A549 treated with CpdA at 1 μM for 4 hours (cell line): ENCODE measurements around the gene ST6GAL1. TPM values are rescaled to one million over a fixed set of nuclear protein-coding genes. Genes with fewer than 3 reads are reported as not detected.

Experiments used
- total RNA-seq: library from RNA; stranded (reverse); fragments of 200-300 nt; extraction: Qiagen RNA extraction; gene quantifications from 5 replicates; pipeline ENCODE4 v1.2.3, GENCODE V29; 2022; ENCODE audit warnings: low read depth

ST6GAL1 gene
- total RNA-seq: 2.3 to 4.1 TPM (median 3.4 TPM) in 5 replicates

DNA sequence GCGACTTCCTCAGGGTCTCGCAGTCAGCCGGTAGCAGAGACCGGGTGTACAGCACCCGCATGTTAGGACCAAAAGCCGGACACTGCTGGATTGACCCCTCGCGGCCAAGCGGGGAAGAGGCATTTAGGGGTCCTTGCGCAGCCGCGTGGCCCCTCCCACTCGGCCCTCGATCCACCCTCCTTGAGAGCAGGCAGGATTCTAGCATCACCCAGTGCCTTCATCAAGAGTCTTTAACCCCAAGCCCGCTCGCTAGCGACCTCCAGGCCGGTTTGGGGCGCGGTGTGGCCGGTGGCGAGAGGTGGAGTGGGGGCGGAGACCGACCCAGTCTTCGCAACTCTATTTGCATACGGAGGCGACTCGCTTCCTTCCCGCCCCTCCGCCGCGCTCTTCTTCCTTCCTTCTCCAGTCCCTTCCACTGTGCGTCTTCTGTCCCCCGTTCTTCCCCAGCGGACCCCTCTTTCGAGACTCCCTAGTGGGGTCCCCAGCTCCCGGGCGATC lies at the start of gene ST6GAL1:
ST6GAL1 (plus strand) TSS at position 384 of the 498 bp plus-strand sequence. CDS start 112,178 bp downstream, outside the sequence.

Other genes starting within 250 kb of the ST6GAL1 start
- gene KNG1, start 213.2 kb upstream of the ST6GAL1 start, total RNA-seq: not detected in 5 replicates
- gene EIF4A2, start 146.9 kb upstream of the ST6GAL1 start, total RNA-seq: 133 to 149 TPM (median 136 TPM) in 5 replicates
- gene RFC4, start 124.0 kb upstream of the ST6GAL1 start, total RNA-seq: 44.1 to 73.6 TPM (median 48.1 TPM) in 5 replicates
- gene ADIPOQ, start 87.8 kb upstream of the ST6GAL1 start, total RNA-seq: not detected in 5 replicates
- gene RPL39L, start 209.0 kb downstream of the ST6GAL1 start, total RNA-seq: 45.1 to 52.1 TPM (median 51.3 TPM) in 5 replicates